A549 (cell line): ENCODE measurements around the gene GMCL1.

Experiments
- CBX2 ChIP-seq: fragments of 200-600 bp; sonication (generic); IDR thresholded peaks from 2 replicates; pipeline ENCODE4 v1.6.1; 2016; ENCODE audit warnings: low read depth, mild to moderate bottlenecking, borderline replicate concordance
- CTCF ChIP-seq: fragments of >200 bp; sonication (Bioruptor Twin); formaldehyde crosslinking; IDR thresholded peaks from 3 replicates; pipeline ENCODE4 v1.5.1; 2016
- ESRRA ChIP-seq: fragments of 150-350 bp; IDR thresholded peaks from 2 replicates; pipeline ENCODE4 v1.6.1; 2014; ENCODE audit warnings: mild to moderate bottlenecking, low read length, borderline replicate concordance
- MAFK ChIP-seq: fragments of 450-650 bp; IDR thresholded peaks from 2 replicates; pipeline ENCODE4 v1.6.1; 2014; ENCODE audit not compliant: partially characterized antibody
- MAX ChIP-seq: IDR thresholded peaks from 2 replicates; pipeline ENCODE4 v1.6.1; 2012
- RCOR1 ChIP-seq: fragments of 150-350 bp; IDR thresholded peaks from 2 replicates; pipeline ENCODE4 v1.6.1; 2014; ENCODE audit warnings: antibody characterized with exemption, low read length, low read depth

GRCh38 chr2:69835666-69836065, 6.2 kb downstream of the GMCL1 start:
- TF ChIP-seq MAFK (no peak), CTCF (no peak), MAX (no peak), CBX2 (no peak), ESRRA (no peak), RCOR1 (no peak)
